ENCODE results near the gene RUSC1.
A peak's percentile ranks its signal among the peaks of the same experiment; 100 is the strongest.

The RUSC1 gene

GRCh38 chr1:155295183-155295941 is 25.3 kb upstream of the RUSC1 start:
- no peak for DNase-seq

- DNase-seq, result no peak
Measured at GRCh38 chr1:155295942-155296267, 24.8 kb upstream of the RUSC1 start.

- no peak for DNase-seq
Measured at GRCh38 chr1:155296661-155297060, 24.0 kb upstream of the RUSC1 start.

- no peak for DNase-seq
Measured at GRCh38 chr1:155297384-155297783, 23.3 kb upstream of the RUSC1 start.

DNA sequence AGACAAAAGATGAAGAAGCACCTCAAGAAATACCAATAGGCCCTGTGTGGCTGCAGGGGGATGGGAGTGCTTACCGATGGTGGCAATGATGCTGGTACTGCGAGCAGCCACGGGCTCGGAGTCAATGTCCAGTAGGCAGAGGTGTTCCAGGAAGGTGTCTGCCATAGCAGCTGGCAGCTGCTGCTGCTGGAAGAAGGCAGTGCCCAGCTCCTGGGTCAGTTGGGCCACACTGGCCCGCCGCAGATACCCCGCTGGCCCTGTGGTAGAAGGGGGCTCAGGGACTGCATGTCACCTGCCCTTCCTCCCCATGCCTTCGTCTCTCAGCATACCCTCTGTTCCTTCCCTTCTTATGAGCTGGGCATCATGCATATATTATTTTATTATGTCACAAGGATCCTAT is 20.7 kb upstream of the RUSC1 start:
- no peak for DNase-seq

- DNase-seq, result no peak
Measured at GRCh38 chr1:155300553-155301329, 20.0 kb upstream of the RUSC1 start.

DNA sequence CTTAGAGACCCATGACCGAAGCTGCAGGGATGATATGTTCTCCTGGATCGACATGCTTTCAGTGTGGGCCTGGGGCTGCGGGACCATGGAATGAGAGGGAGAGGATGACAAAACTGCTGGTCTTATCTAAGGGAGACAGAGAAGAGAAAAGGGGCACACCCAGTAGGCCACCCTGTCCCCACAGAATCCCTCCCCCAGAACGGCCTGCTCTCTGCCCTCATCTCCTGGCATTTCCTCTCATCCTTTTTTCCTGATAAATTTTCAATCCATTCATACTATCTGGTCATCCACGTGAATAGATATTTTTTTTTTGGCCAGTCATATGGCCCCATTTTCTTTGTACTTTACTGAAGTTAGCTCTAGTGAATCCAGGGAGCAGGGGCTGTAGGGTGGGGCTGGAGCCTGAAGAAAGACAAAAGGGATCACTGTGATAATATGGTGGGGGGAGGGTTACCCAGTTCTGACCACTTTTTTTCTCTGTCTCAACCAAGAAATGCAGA is 19.3 kb upstream of the RUSC1 start, which contains the start of gene PKLR:
Gene PKLR, minus strand, starts transcription at position 97 of the 500 bp plus-strand sequence. Its CDS starts 43 bp downstream, at position 54.
- DNase-seq, result no peak

DNA sequence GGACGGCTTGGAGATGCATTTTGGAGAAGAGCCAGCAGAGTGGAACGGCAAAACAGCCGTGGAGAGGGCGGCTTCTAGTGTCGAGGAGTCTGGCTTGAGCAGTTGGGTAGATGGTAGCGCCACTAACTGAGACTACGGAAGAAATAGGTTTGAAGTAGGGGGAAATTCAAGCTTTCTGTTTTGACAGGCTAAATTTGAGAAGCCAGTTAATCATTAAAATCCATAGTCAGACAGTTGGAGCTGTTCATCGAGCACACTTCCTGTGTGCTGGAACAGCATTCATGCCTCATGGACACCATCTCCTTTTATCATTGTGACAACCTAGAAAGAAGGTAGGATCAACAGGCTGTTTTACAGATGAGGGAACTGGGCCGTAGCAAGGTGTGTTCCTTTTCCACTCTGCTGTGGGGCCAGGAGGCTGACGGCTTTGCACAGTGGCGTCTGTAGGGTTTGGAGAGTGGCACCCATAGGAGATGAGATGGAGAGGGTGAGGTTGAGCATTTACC is 16.1 kb upstream of the RUSC1 start:
- no peak for DNase-seq

DNA sequence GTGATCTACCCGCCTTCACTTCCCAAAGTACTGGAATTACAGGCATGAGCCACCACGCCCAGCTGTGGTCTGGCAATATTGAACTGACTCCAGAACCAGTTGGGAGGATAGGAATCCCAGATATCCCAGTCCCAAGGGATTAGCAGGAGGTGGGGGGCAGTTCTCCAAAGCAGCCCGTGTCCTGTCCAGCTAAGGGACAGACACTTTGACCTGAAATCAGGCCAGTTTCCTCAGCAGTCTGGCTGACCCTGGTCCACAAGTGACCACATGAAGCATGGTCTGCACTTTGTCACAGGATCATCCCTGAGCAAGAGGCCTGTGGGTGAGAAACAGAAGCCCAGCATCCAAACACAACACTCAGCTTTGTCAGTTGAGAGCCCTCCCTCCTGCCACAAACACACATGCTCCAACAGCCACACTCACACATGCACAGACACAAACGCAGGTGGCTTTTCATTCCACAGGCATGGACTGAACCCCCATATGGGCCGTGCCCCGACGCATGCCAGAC is 14.8 kb upstream of the RUSC1 start:
- DNase-seq, result no peak

DNA sequence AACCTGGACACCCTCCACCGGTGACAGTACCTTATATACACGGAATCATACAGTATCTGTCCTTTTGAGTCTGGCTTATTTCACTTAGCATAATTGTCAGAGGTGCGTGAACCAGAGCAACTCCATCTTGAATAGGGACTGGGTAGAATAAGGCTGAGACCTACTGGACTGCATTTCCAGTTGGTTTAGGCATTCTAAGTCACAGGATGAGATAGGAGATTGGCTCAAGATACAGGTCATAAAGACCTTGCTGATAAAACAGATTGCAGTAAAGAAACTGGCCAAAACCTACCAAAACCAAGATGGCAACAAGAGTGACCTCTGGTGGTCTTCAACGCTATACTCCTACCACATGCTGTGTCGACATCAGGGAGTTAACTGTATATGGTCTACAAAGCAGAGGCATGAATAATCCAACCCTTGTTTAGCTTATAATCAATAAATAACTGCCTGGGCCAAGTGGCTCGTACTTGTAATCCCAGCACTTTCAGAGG is 13.4 kb upstream of the RUSC1 start:
- no peak for DNase-seq

- DNase-seq, result peak; percentile 95
Measured at GRCh38 chr1:155308493-155309422, 11.9 kb upstream of the RUSC1 start, which contains the start of gene FDPS. Gene FDPS, plus strand, starts transcription at chr1:155308866. Its CDS starts 924 bp downstream, at chr1:155309790.

- DNase-seq, result no peak
Measured at GRCh38 chr1:155309423-155310021, 11.2 kb upstream of the RUSC1 start.

GRCh38 chr1:155313261-155313660 is 7.4 kb upstream of the RUSC1 start:
- no peak for DNase-seq

DNA sequence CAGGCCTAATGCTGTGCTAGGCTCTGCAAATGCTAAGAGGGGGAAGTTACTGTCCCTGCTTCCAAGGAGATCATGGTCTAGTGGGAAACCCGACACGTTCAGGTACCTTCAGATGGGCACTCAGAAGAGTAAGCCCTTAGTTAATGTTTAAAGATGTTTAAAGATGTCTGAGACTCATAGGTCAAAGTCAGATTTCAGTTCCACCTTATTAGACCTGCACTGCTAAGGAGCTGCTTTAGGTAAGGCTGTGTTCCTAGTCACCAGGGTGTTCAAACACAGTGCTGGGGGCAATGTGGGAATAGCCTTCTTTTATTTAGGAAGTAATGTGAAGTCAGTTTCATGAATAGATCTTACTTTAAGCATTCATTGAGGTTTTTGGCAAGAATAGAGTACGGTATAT is 3.8 kb upstream of the RUSC1 start:
- no peak for DNase-seq

DNA sequence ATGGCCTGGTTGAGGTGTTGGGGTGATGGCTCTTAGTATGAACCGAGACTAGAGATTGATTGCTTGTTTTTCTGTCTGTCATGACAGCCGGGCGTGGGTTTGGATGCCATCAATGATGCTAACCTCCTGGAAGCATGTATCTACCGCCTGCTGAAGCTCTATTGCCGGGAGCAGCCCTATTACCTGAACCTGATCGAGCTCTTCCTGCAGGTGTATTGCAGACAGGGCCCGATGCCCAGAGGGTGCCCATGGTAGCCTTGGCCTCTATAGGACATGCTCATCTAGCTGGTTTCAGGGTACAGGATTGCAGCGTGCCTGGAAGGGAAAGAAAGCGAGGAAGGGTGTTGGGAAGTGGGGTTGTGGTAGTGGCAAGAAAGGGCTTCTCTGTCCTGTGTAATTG is 2.6 kb upstream of the RUSC1 start:
- DNase-seq, result no peak

DNA sequence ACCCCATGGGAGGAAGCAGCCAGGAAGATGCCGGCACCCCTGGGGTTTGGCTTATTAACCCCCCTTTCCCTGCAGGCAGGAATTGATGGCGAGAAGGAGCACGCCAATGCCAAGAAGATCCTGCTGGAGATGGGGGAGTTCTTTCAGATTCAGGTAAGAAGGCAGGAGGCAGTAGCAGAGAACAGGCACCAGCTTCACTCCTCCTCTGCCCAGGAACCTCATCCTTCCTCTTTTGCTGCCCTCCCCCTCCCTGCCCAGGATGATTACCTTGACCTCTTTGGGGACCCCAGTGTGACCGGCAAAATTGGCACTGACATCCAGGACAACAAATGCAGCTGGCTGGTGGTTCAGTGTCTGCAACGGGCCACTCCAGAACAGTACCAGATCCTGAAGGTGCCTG is 1.2 kb upstream of the RUSC1 start:
- no peak for DNase-seq

DNA sequence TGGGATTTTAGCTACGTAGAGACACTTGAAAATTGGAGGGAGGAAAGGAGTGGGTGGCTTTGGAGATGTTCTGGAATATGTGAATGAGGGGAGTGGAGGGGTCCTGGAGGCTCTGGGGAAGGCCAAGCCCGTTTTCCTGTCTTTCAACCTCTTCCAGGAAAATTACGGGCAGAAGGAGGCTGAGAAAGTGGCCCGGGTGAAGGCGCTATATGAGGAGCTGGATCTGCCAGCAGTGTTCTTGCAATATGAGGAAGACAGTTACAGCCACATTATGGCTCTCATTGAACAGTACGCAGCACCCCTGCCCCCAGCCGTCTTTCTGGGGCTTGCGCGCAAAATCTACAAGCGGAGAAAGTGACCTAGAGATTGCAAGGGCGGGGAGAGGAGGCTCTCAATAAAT is 442 bp upstream of the RUSC1 start:
- no peak for DNase-seq

GRCh38 chr1:155321639-155322503 is 1.2 kb downstream of the RUSC1 start:
- DNase-seq, result no peak

DNA sequence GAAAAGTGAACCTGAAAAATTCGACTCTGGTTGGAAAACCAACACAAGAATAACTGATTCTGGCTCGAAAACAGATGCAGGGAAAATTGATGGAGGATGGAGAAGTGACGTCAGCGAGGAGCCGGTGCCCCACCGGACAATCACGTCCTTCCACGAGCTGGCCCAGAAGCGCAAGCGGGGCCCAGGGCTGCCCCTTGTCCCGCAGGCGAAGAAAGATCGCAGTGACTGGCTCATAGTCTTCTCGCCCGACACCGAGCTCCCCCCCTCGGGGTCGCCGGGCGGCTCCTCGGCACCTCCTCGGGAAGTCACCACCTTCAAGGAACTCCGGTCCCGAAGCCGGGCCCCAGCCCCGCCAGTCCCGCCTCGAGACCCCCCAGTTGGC is 1.9 kb downstream of the RUSC1 start:
- DNase-seq, result no peak

- peak; percentile 89 for DNase-seq
Measured at GRCh38 chr1:155322953-155323728, 2.4 kb downstream of the RUSC1 start.
